A673 (cell line): ENCODE measurements around the gene MMP14.

ENCODE experiments used
- EZH2 ChIP-seq: fragments of 200-600 bp; sonication (generic); IDR thresholded peaks from 2 replicates; pipeline ENCODE4 v1.6.1; 2017; ENCODE audit warnings: borderline replicate concordance, low read depth, mild to moderate bottlenecking, mixed read lengths, antibody characterized with exemption, low read length; ENCODE audit not compliant: poor library complexity, severe bottlenecking
- TF ChIP-seq, protein P1 (sequence below): fragments of 300-800, 200-600 bp; sonication (generic); conservative IDR thresholded peaks from 2 replicates; pipeline ENCODE4 v1.5.1; 2017; ENCODE audit warnings: low read depth, mild to moderate bottlenecking, antibody characterized with exemption, low read length, moderate library complexity, mixed read lengths

DNA sequence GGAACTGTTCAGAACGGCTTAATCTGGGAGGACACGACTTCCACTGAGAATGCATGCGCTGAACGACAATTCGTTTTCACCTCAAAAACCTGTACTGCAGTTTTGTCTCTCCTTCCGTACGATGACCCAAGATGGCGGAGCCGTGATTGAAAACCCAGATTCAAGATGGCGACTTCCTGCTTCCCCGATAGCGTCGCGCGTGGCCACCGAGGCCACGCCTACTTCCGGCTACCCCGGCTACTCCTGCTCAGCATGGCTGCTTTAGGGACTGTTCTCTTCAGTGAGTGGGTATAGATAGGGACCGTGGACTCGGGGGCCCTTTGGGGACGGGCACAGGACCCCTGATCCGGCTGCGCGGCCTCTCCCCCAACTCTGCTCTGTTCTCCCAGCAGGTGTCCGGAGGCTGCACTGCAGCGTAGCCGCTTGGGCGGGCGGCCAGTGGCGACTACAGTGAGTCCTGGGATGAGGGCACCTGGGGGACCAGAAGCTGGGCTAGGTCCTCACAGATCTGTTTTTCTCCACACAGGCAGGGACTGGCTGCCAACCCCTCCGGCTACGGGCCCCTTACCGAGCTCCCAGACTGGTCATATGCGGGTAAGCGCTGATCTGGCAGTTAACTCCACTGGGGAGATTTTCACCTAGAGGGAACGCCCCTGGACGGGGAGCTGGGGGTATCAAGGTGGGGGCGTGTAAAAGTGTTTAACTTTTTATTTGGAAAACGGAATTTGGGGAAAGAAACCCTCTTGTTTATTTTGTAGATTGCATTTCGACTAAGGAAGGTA lies 6.5 kb upstream of the MMP14 start, which contains the start of gene MRPL52:
- TF ChIP-seq, protein P1, sequence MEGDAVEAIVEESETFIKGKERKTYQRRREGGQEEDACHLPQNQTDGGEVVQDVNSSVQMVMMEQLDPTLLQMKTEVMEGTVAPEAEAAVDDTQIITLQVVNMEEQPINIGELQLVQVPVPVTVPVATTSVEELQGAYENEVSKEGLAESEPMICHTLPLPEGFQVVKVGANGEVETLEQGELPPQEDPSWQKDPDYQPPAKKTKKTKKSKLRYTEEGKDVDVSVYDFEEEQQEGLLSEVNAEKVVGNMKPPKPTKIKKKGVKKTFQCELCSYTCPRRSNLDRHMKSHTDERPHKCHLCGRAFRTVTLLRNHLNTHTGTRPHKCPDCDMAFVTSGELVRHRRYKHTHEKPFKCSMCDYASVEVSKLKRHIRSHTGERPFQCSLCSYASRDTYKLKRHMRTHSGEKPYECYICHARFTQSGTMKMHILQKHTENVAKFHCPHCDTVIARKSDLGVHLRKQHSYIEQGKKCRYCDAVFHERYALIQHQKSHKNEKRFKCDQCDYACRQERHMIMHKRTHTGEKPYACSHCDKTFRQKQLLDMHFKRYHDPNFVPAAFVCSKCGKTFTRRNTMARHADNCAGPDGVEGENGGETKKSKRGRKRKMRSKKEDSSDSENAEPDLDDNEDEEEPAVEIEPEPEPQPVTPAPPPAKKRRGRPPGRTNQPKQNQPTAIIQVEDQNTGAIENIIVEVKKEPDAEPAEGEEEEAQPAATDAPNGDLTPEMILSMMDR, result no peak
- no peak for TF ChIP-seq EZH2
